Measurements from ENCODE around the gene SUN5. TPM values are rescaled to one million over a fixed set of nuclear protein-coding genes. Genes with fewer than 3 reads are reported as not detected.

Gene SUN5
- total RNA-seq, 4 donors from 2014 or later = not detected

DNA sequence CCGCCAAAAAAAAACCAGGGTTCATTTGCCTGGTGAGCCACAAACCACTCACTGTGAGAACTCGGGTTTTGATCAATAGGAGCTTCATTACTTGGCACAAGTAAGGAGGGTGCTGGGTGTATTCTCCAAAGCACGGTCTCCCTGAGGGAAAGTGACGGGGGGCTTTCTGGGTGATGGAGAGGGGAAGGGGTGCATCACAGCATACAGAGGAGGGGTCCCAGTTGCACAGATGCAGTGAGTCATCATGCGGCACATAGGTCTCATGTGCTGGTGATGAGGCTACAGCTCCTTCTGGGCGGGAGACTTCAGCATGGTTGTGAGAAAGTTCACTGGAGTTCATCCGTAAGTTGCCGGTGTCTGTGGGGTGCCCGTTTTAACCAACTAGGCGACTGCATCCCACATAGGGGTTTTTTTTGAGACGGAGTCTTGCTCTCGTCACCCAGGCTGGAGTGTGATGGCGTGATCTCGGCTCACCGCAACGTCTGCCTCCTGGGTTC is 36.2 kb downstream of the SUN5 start:
- no peak for ATAC-seq (ENCODE audit: low FRiP score)
- no peak for DNase-seq (ENCODE audit: low spot score)
- TF ChIP-seq, protein P1, sequence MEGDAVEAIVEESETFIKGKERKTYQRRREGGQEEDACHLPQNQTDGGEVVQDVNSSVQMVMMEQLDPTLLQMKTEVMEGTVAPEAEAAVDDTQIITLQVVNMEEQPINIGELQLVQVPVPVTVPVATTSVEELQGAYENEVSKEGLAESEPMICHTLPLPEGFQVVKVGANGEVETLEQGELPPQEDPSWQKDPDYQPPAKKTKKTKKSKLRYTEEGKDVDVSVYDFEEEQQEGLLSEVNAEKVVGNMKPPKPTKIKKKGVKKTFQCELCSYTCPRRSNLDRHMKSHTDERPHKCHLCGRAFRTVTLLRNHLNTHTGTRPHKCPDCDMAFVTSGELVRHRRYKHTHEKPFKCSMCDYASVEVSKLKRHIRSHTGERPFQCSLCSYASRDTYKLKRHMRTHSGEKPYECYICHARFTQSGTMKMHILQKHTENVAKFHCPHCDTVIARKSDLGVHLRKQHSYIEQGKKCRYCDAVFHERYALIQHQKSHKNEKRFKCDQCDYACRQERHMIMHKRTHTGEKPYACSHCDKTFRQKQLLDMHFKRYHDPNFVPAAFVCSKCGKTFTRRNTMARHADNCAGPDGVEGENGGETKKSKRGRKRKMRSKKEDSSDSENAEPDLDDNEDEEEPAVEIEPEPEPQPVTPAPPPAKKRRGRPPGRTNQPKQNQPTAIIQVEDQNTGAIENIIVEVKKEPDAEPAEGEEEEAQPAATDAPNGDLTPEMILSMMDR (IDR thresholded peaks at IDR 0.05) = no peak

DNA sequence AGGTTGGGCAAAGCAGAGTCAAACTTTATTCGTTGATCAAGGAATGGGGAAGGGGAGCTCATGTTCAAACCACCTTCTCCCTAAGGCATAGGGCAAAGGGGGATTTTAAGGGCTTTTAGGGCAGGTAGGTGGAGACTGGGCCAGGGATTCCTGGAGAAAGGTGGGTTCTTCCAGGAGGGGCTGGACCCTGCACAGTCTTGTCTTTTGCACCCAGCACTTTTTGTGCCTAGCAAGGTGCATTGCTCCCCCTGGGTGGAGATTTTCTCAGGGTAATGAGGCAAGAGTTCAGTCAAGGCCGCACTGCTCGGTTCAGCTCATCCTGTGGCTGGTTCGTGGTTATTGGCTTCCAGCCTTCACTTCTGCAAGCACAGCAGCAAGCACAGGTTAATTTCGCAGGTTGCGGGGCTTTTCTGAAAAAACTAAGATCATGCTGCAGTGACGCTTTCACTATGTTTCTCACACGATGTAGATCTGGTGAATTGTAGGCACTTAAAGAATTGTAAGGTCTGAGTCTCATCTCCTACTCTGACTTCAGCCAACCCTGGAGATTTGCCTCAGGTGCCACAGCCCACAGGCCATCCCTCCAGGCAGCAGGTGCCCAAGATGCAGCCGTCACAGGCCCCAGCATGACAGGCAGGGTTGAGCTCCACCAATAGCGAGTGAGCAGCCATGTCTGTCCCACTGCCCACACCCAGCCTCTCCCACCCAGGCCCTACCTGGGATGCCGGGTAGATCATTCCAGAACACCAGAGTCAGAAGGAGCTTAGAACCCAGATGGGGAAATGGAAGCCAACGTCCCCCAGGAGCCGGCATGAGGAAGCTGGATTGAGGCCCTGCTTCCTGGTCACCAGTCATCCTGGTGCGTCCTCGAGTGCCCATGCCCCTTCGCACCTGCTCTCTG is 37.1 kb downstream of the SUN5 start:
- no peak for DNase-seq (ENCODE audit: low spot score)
- ATAC-seq (ENCODE audit: low FRiP score) = no peak
- TF ChIP-seq, protein P1 (IDR thresholded peaks at IDR 0.05) = no peak

DNA sequence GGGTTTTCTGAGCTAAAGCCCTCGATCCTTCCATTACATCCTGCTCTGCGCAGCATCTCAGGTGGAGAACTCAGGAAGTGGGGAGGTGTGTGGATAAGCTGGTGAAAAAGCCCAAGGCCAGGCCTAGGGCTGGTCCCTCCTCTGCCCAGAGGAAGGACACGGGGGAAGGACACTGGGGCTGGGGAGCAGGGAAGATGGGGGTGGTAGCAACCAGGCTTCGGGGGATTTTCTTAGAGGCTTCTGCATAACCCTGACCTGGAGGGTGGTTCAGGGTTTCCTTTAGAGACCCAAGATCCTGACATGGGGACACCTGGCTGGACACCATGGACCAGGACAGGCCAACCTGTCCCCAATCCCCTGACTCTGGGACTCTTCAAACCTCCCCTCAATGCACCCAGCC is 37.9 kb downstream of the SUN5 start:
- TF ChIP-seq, protein P1 (IDR thresholded peaks at IDR 0.05) = no peak
- DNase-seq (ENCODE audit: low spot score) (no peak), ATAC-seq (ENCODE audit: low FRiP score) (no peak)

DNA sequence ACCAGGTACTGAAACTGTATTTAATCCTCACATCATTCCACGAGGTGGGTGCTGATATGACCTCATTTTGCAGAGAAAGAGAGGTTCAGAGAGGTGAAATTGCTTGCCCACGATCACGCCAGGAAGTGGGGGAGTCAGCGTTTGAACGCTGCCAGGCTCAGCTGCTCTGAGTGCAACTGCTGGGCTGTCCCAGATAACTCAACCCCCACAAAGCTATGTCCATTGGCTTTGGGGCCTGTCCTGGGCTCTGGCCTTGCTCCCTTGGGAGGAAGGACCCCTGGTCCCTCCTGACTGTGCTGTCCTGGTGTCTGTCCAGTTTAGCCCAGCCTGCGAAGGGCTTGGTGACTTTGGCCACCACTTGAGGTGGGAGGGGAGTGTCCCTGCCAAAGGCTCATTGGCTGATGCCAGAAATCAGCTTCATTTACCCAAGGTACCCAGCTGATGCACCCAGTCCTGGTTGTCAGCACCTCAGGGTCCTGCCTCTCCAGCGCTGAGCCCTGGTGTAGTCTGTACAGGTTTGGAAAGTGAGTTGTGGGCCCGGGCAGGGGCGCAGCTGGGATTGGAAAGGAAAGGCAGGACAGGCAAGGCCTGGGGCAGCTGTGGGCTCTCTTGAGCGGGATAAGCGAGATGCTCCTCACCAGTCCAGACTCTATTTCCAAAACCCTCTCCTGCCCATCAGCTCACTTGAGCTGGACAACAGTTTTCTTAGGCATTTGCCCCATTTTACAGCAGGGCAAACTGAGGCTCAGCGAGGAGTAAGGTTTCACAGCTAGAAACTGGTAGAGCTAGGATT is 38.5 kb downstream of the SUN5 start:
- ATAC-seq (ENCODE audit: low FRiP score) = no peak
- TF ChIP-seq, protein P1 (IDR thresholded peaks at IDR 0.05) = no peak
- no peak for DNase-seq (ENCODE audit: low spot score)

DNA sequence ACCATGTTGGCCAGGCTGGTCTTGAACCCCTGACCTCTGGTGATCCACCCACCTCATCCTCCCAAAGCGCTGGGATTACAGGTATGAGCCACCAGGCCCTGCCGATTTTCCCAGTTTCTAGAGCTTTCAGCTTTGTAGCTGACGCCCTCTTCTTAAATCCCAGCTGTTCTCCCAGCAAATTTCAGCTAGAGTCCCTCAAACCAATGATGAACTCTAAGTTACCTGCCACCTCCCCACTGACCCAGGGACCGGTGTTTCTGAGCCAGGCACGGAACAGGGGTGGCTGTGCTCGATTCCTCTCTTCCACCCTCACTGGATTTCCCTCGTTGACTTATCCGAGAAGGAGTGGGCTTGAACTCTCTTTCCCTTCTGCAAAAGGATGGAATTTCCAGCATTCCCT is 39.1 kb downstream of the SUN5 start:
- ATAC-seq (ENCODE audit: low FRiP score) = no peak
- TF ChIP-seq, protein P1 (IDR thresholded peaks at IDR 0.05) = no peak
- DNase-seq (ENCODE audit: low spot score) = no peak

DNA sequence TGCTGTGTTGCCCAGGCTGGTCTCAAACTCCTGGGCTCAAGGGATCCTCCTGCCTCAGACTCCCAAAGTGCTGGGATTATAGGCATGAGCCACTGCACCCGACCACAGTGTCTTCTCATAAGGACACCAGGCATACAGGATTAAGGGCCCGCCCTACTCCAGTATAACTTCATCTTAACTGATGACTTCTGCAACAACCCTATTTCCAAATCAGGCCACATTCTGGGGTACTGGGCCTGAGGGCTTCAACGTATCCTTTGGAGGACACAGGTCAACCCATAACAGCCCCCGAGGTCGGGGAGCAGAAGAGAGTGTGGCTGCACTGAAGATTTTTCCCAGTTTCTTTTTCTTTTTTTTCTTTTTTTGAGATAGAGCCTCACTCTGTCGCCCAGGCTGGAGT is 39.7 kb downstream of the SUN5 start:
- ATAC-seq (ENCODE audit: low FRiP score) = no peak
- no peak for DNase-seq (ENCODE audit: low spot score)
- TF ChIP-seq, protein P1 (IDR thresholded peaks at IDR 0.05) = no peak
